PC-3 (cell line): Measurements from ENCODE around the gene LEMD2. TPM values are rescaled to one million over a fixed set of nuclear protein-coding genes. Genes with fewer than 3 reads are reported as not detected.

Experiments used
- ATAC-seq: fragments of 200-7000 bp; cut with Tn5 transposase; 2 replicates; pipeline ENCODE4 v1.9.1; 2020; ENCODE audit warnings: mild to moderate bottlenecking, moderate library complexity
- BruUV-seq: library from RNA; stranded (reverse); fragments of 400-500 nt; replicated peaks from 2 replicates; lab custom pipeline; 2021; lab: Mats Ljungman, UMichigan
- CTCF ChIA-PET: fragments of 300-600 bp; sonication (Branson Sonifier 250); formaldehyde crosslinking; loops from one replicate; lab custom pipeline; 2022; ENCODE audit warnings: antibody characterized with exemption; lab: Charles Lee
- POLR2A ChIA-PET: fragments of 300-600 bp; sonication (Branson Sonifier 250); formaldehyde crosslinking; loops from one replicate; lab custom pipeline; 2022; ENCODE audit warnings: antibody characterized with exemption; ENCODE audit not compliant: unreplicated experiment; lab: Charles Lee
- DNase-seq: peaks from one replicate; pipeline ENCODE4 v3.0.0-alpha.2; 2015
- H2AFZ ChIP-seq: fragments of 300-600 bp; sonication (generic); 2 replicates; pipeline ENCODE4 v1.6.0; 2016; ENCODE audit warnings: antibody characterized with exemption, low read length
- H3F3A ChIP-seq: fragments of 300-600 bp; sonication (generic); one replicate; pipeline ENCODE4 v1.6.0; 2017; ENCODE audit warnings: antibody characterized with exemption, low read length, control low read depth, mild to moderate bottlenecking; ENCODE audit not compliant: unreplicated experiment
- H3K27ac ChIP-seq: fragments of 300-600 bp; sonication (generic); 2 replicates; pipeline ENCODE4 v1.5.1; 2016; ENCODE audit warnings: mild to moderate bottlenecking, low read length
- H3K27me3 ChIP-seq: fragments of 300-600 bp; sonication (generic); 2 replicates; pipeline ENCODE4 v1.6.1; 2016; ENCODE audit warnings: low read length, mixed read lengths
- H3K36me3 ChIP-seq: fragments of 300-600 bp; sonication (generic); 2 replicates; pipeline ENCODE4 v1.6.1; 2016; ENCODE audit warnings: low read depth, mixed run types, low read length, mixed read lengths
- H3K4me1 ChIP-seq: fragments of 300-600 bp; sonication (generic); 2 replicates; pipeline ENCODE4 v1.5.1; 2016; ENCODE audit warnings: low read length; ENCODE audit not compliant: insufficient read depth
- H3K4me2 ChIP-seq: fragments of 300-600 bp; sonication (generic); 2 replicates; pipeline ENCODE4 v1.6.0; 2016; ENCODE audit warnings: low read length
- H3K4me3 ChIP-seq: fragments of 300-600 bp; sonication (generic); 2 replicates; pipeline ENCODE4 v1.5.1; 2016; ENCODE audit warnings: mild to moderate bottlenecking, low read length, mixed read lengths
- H3K79me2 ChIP-seq: fragments of 300-600 bp; sonication (generic); 2 replicates; pipeline ENCODE4 v1.6.1; 2017; ENCODE audit warnings: low read length, mixed read lengths
- H3K9ac ChIP-seq: fragments of 300-600 bp; sonication (generic); 2 replicates; pipeline ENCODE4 v1.6.0; 2016; ENCODE audit warnings: mild to moderate bottlenecking, low read length
- H3K9me2 ChIP-seq: fragments of 300-600 bp; sonication (generic); replicated peaks from 2 replicates; pipeline ENCODE4 v1.6.1; 2016; ENCODE audit warnings: mixed run types, low read length, mixed read lengths
- H3K9me3 ChIP-seq: fragments of 300-600 bp; sonication (generic); 2 replicates; pipeline ENCODE4 v1.6.1; 2016; ENCODE audit warnings: low read length, mixed read lengths
- H4K20me1 ChIP-seq: fragments of 300-600 bp; sonication (generic); 2 replicates; pipeline ENCODE4 v1.6.1; 2016; ENCODE audit warnings: low read length, mixed read lengths
- CTCF ChIP-seq: fragments of 300-600 bp; sonication (generic); conservative IDR thresholded peaks from 2 replicates; pipeline ENCODE4 v1.5.1; 2017; ENCODE audit warnings: antibody characterized with exemption, low read depth, mild to moderate bottlenecking, low read length
- EZH2 ChIP-seq: fragments of 300-600 bp; sonication (generic); IDR thresholded peaks from one replicate; pipeline ENCODE4 v1.6.1; 2017; ENCODE audit warnings: antibody characterized with exemption, mild to moderate bottlenecking, low read length; ENCODE audit not compliant: unreplicated experiment
- EZH2phosphoT487 ChIP-seq: fragments of 300-600 bp; sonication (generic); IDR thresholded peaks from 2 replicates; pipeline ENCODE4 v1.6.1; 2018; ENCODE audit warnings: mild to moderate bottlenecking, antibody characterized with exemption, low read length, borderline replicate concordance
- intact Hi-C: fragments of 100-400 bp; cut with micrococcal nuclease; formaldehyde crosslinking; loops from 2 replicates; pipeline ENCODE4 v1.9.0; 2023
- total RNA-seq: library from RNA; depleted of rRNA; stranded (reverse); fragments of >200 nt; gene quantifications from 2 replicates; pipeline ENCODE4 v1.2.3, GENCODE V29; 2014

The LEMD2 gene
- total RNA-seq, 1 experiment from 2014 or later, result 54.5 TPM

GRCh38 chr6:33731035-33731434, 57.9 kb downstream of the LEMD2 start:
- Histone ChIP-seq H3K79me2 (no peaks in the 10 kb centered on the region), H3K4me2 (no peak overlapping the region), H3K9ac (no peak overlapping the region), H2AFZ (no peak overlapping the region), H3K27ac (no peak overlapping the region), H3K27me3 (no peaks in the 10 kb centered on the region), H3K4me3 (no peak overlapping the region), H4K20me1 (no peaks in the 10 kb centered on the region), H3K9me3 (no peaks in the 10 kb centered on the region), H3K36me3 (no peaks in the 10 kb centered on the region), H3F3A (no peaks in the 10 kb centered on the region), H3K9me2 (no peaks in the 10 kb centered on the region), H3K4me1 (peaks cover 17% of the 10 kb centered on the region)
- no peak for ATAC-seq
- BruUV-seq, result no TSS peak
- intact Hi-C loops, result no loop called here
- DNase-seq, result no peak
- CTCF ChIA-PET, result no interaction called here
- POLR2A ChIA-PET, result no interaction called here
- TF ChIP-seq EZH2phosphoT487 (no peak), EZH2 (no peak), CTCF (no peak)

DNA sequence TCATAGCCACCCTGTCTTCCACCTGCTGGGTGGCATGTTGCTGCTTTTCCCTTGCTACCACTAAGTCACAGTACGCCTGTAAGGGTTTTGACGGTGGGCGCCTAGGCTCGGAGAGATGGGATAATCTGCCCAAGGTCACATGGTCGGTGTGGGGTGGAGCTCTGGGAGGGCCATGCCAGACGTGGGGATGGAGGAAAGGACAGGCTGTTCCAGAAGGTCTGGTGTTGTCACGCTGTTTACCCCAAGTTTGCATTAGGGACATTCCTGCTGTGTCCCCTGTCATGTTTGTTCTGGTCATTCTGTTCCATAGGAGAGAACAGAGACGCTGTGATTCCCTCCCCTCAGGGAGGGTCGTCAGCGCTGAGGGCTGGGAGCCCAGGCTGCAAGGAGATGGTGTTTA, 58.3 kb downstream of the LEMD2 start:
- no TSS peak for BruUV-seq

More for the DNA sequence above, 58.3 kb downstream of the LEMD2 start:
- no peak for DNase-seq
- Histone ChIP-seq H4K20me1 (no peaks in the 10 kb centered on the region), H2AFZ (no peak overlapping the region), H3K9me2 (no peaks in the 10 kb centered on the region), H3K27ac (no peak overlapping the region), H3K9ac (no peak overlapping the region), H3K27me3 (no peaks in the 10 kb centered on the region), H3K79me2 (no peaks in the 10 kb centered on the region), H3K4me1 (peaks cover 17% of the 10 kb centered on the region), H3F3A (no peaks in the 10 kb centered on the region), H3K9me3 (no peaks in the 10 kb centered on the region), H3K4me3 (no peak overlapping the region), H3K4me2 (no peak overlapping the region), H3K36me3 (no peaks in the 10 kb centered on the region)
- TF ChIP-seq CTCF, result no peak
- no peak for TF ChIP-seq EZH2phosphoT487
- no peak for TF ChIP-seq EZH2
- no peak for ATAC-seq
- intact Hi-C loops, result no loop called here
- ChIA-PET POLR2A (no interaction called here), CTCF (no interaction called here)
